ENCODE data around the gene PLCD3. TPM values are rescaled to one million over a fixed set of nuclear protein-coding genes. Genes with fewer than 3 reads are reported as not detected.
A peak's percentile ranks its signal among the peaks of the same experiment; 100 is the strongest.

Gene PLCD3
- total and polyA plus RNA-seq, 2 of the 8 experiments (the other 6 are each of a cell fraction or from before 2014, with no cell fraction given): 26.5 to 48.1 TPM

GRCh38 chr17:45127207-45127547 lies 5.1 kb downstream of the PLCD3 start:
- Histone ChIP-seq H3K4me1 (replicated peaks in 1 of 4; ENCODE audit: control insufficient read depth in 3 of 4, insufficient read depth in 4 of 4, low read length in 3 of 4) (peaks cover 0 to 20% (median 11%) of the 10 kb centered on the region in 4 experiments; a peak in 5 of 7 replicates), H3K4ac (replicated peaks; ENCODE audit: insufficient read length, low read depth, low read length) (peak overlapping the region; percentile 72), H3K79me1 (ENCODE audit: low read depth, low read length) (no peaks in the 10 kb centered on the region), H2AFZ (ENCODE audit: low read length) (no peak overlapping the region), H3K79me2 (ENCODE audit: control insufficient read depth in 1 of 2, insufficient read depth in 2 of 2, low read length in 2 of 2) (no peaks in the 10 kb centered on the region), H3K4me2 (ENCODE audit: insufficient read depth in 1 of 2, low read depth in 2 of 2, low read length in 2 of 2) (no peak overlapping the region), H4K8ac (ENCODE audit: extremely low read depth, insufficient read depth, low read length) (peak overlapping the region; percentile 74; the same call in 1 of the 2 replicates), H4K91ac (replicated peaks; ENCODE audit: insufficient read length, low read length) (peak overlapping the region; percentile 100), H2BK5ac (ENCODE audit: low read depth, low read length) (peak overlapping the region; percentile 97), H2BK20ac (ENCODE audit: low read length) (peak overlapping the region; percentile 55; the same call in 1 of the 2 replicates), H3K18ac (ENCODE audit: extremely low read depth, low read length) (peak overlapping the region; percentile 83), H3K27ac (ENCODE audit: low read depth, low read length) (0 out of 2 replicates have a peak overlapping the region, but pooled peaks have one; percentile 38), H3K23me2 (ENCODE audit: low read depth, low read length) (peaks cover 2% of the 10 kb centered on the region; the same call in 1 of the 2 replicates), H2BK15ac (ENCODE audit: low read length) (no peak overlapping the region), H3K14ac (ENCODE audit: insufficient read length) (peak overlapping the region; percentile 0), H3K36me3 (ENCODE audit: control insufficient read depth in 2 of 4, insufficient read depth in 4 of 4, low read length in 3 of 4) (no peaks in the 10 kb centered on the region), H3K27me3 (replicated peaks in 1 of 4; ENCODE audit: control insufficient read depth in 3 of 4, extremely low read depth in 1 of 4, insufficient read depth in 3 of 4, low read length in 3 of 4) (no peaks in the 10 kb centered on the region), H2AK5ac (ENCODE audit: low read depth, low read length) (peak overlapping the region; percentile 58; the same call in 1 of the 2 replicates), H2BK120ac (replicated peaks; ENCODE audit: low read depth, low read length) (no peak overlapping the region), H3K9me3 (ENCODE audit: insufficient read depth in 2 of 2, low read depth in 1 of 2, low read length in 1 of 2) (no peaks in the 10 kb centered on the region), H3K4me3 (ENCODE audit: extremely low read depth in 1 of 4, insufficient read depth in 2 of 4, low read depth in 3 of 4, low read length in 4 of 4) (no peak overlapping the region), H3K23ac (ENCODE audit: insufficient read length) (no peak overlapping the region), H3K56ac (replicated peaks; ENCODE audit: insufficient read length, low read depth, low read length) (no peak overlapping the region), H4K20me1 (replicated peaks in 1 of 2; ENCODE audit: control insufficient read depth in 1 of 2, insufficient read depth in 2 of 2, low read length in 2 of 2) (peaks cover 5 to 11% of the 10 kb centered on the region in 2 experiments), H4K5ac (ENCODE audit: insufficient read length, low read depth, low read length) (peak overlapping the region; percentile 55), H2BK12ac (ENCODE audit: low read depth, low read length) (peak overlapping the region; percentile 96; the same call in 1 of the 2 replicates), H3K9ac (replicated peaks in 1 of 4; ENCODE audit: extremely low read depth in 1 of 4, low read depth in 3 of 4, low read length in 3 of 4) (no peak overlapping the region; a peak in 1 of 7 replicates)
- no peak for FAIRE-seq
- DNase-seq (ENCODE audit: low read depth in 1 of 2, low spot score in 2 of 2): no peak
- 95% methylated on average over 8 of the region's 8 CpGs; no CpG with 5 or more reads in 1 of the 2 experiments for WGBS, 2 experiments (ENCODE audit: extremely low coverage in 1 of 2, insufficient coverage in 1 of 2, insufficient read length in 1 of 2, insufficient replicate concordance in 2 of 2, low coverage in 1 of 2, low lambda C conversion rate in 2 of 2, missing lambda C conversion rate in 1 of 2)
- POLR2A ChIA-PET (ENCODE audit: partially characterized antibody): interaction anchor here (1.0 to 15.8 kb wide), 4 partner anchors 11 to 34 kb away, joined by 3 to 185 read pairs (median 6); partner anchors contain the start of genes HEXIM1 and HEXIM2
- CTCF ChIA-PET (ENCODE audit: partially characterized antibody): interaction anchor here (0.7 to 8.7 kb wide), 11 partner anchors 8 to 109 kb away, joined by 3 to 69 read pairs (median 4); partner anchors contain the start of gene ACBD4
- no peak for TF ChIP-seq ASH2L (IDR thresholded peaks at IDR 0.05; ENCODE audit: low read length)
- no peak for TF ChIP-seq CBX5 (IDR thresholded peaks at IDR 0.05; ENCODE audit: low read depth, low read length)
- TF ChIP-seq POLR2A (IDR thresholded peaks at IDR 0.05; ENCODE audit: control extremely low read depth in 1 of 2, low read depth in 2 of 2, low read length in 2 of 2): no peak
- TF ChIP-seq SIX5 (IDR thresholded peaks at IDR 0.05; ENCODE audit: low read depth, low read length): no peak
- no peak for TF ChIP-seq PHF8 (conservative IDR thresholded peaks at IDR 0.05; ENCODE audit: low read depth, low read length)
- no peak for TF ChIP-seq TBP (IDR thresholded peaks at IDR 0.05; ENCODE audit: low read depth, low read length)
- TF ChIP-seq JUN (IDR thresholded peaks at IDR 0.05; ENCODE audit: low read depth, low read length): no peak
- TF ChIP-seq, protein P1, sequence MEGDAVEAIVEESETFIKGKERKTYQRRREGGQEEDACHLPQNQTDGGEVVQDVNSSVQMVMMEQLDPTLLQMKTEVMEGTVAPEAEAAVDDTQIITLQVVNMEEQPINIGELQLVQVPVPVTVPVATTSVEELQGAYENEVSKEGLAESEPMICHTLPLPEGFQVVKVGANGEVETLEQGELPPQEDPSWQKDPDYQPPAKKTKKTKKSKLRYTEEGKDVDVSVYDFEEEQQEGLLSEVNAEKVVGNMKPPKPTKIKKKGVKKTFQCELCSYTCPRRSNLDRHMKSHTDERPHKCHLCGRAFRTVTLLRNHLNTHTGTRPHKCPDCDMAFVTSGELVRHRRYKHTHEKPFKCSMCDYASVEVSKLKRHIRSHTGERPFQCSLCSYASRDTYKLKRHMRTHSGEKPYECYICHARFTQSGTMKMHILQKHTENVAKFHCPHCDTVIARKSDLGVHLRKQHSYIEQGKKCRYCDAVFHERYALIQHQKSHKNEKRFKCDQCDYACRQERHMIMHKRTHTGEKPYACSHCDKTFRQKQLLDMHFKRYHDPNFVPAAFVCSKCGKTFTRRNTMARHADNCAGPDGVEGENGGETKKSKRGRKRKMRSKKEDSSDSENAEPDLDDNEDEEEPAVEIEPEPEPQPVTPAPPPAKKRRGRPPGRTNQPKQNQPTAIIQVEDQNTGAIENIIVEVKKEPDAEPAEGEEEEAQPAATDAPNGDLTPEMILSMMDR (IDR thresholded peaks at IDR 0.05; ENCODE audit: control extremely low read depth in 1 of 3, insufficient read depth in 1 of 3, low read depth in 1 of 3, low read length in 3 of 3): no peak
- no peak for TF ChIP-seq BRCA1 (IDR thresholded peaks at IDR 0.05; ENCODE audit: low read depth, low read length)
- TF ChIP-seq CREB1 (IDR thresholded peaks at IDR 0.05): no peak
- no peak for TF ChIP-seq RNF2 (IDR thresholded peaks at IDR 0.05; ENCODE audit: borderline replicate concordance, low read depth, low read length, missing control alignments, poor library complexity, severe bottlenecking)
- no peak for TF ChIP-seq CEBPB (IDR thresholded peaks at IDR 0.05; ENCODE audit: low read depth, low read length)
